NT2/D1 (cell line): ENCODE measurements around the gene OR2H1.

Source experiments
- SUZ12 ChIP-seq: IDR thresholded peaks from 2 replicates; pipeline ENCODE4 v1.6.1; 2011; ENCODE audit not compliant: insufficient read length, insufficient read depth; ENCODE audit errors: extremely low read depth
- ZNF274 ChIP-seq: IDR thresholded peaks from 2 replicates; pipeline ENCODE4 v1.6.1; 2011; ENCODE audit warnings: mild to moderate bottlenecking, low read depth, low read length

- TF ChIP-seq SUZ12 (no peak), ZNF274 (no peak)
Observed at GRCh38 chr6:29461021-29461814, 4.3 kb downstream of the OR2H1 start.
